Endothelial cell of umbilical vein (primary cell): ENCODE measurements around the gene KCNMB3. TPM values are rescaled to one million over a fixed set of nuclear protein-coding genes. Genes with fewer than 3 reads are reported as not detected.

Source experiments
- BruUV-seq: library from RNA; stranded (reverse); fragments of 400-500 nt; replicated peaks from 2 replicates; lab custom pipeline; 2021; lab: Mats Ljungman, UMichigan
- CTCF ChIA-PET: fragments of 300-600, 350-600 bp; sonication (Branson Sonifier 250); formaldehyde crosslinking; loops from one replicate; lab custom pipeline; 2021; ENCODE audit warnings: antibody characterized with exemption, inconsistent platforms; lab: Charles Lee
- POLR2A ChIA-PET: fragments of 300-600, 350-600 bp; sonication (Branson Sonifier 250); formaldehyde crosslinking; loops from one replicate; lab custom pipeline; 2021; ENCODE audit warnings: antibody characterized with exemption, inconsistent platforms; lab: Charles Lee
- DNase-seq: peaks from one replicate; pipeline ENCODE4 v3.0.0-alpha.2; 2011; ENCODE audit warnings: low read depth, low spot score
- FAIRE-seq: peaks from 2 replicates; lab custom pipeline; 2011; peaks lifted over from hg19 to GRCh38; lab: Jason Lieb, UNC
- H2AFZ ChIP-seq: 2 replicates; pipeline ENCODE4 v1.6.0; 2012; ENCODE audit warnings: low read depth, low read length, control low read depth, inconsistent platforms
- H3K27ac ChIP-seq: 2 replicates; pipeline ENCODE4 v1.5.1; 2011; ENCODE audit warnings: low read depth, mild to moderate bottlenecking, control low read depth, low read length, moderate library complexity; ENCODE audit not compliant: insufficient read depth
- H3K27me3 ChIP-seq, 2 experiments: 2 replicates each; pipeline versions ENCODE4 v1.6.0 to v1.6.1; 2011; ENCODE audit warnings: low read length in 2 of 2, mixed read lengths in 1 of 2; ENCODE audit not compliant: control insufficient read depth in 2 of 2, insufficient read depth in 2 of 2
- H3K36me3 ChIP-seq, 2 experiments: 2 replicates in 1 of 2; 3 replicates in 1 of 2; pipeline ENCODE4 v1.5.1; 2011; ENCODE audit warnings: low read length in 2 of 2, mild to moderate bottlenecking in 1 of 2, moderate library complexity in 1 of 2; ENCODE audit not compliant: control insufficient read depth in 2 of 2, insufficient read depth in 2 of 2; ENCODE audit errors: extremely low read depth in 1 of 2
- H3K4me1 ChIP-seq: 3 replicates; pipeline ENCODE4 v1.5.1; 2011; ENCODE audit warnings: mild to moderate bottlenecking, low read length; ENCODE audit not compliant: control insufficient read depth, insufficient read depth; ENCODE audit errors: extremely low read depth
- H3K4me2 ChIP-seq: 2 replicates; pipeline ENCODE4 v1.6.1; 2011; ENCODE audit warnings: low read length, control low read depth, mixed read lengths; ENCODE audit not compliant: insufficient read depth
- H3K4me3 ChIP-seq, 3 experiments: fragments of 200-600 bp in 1 of 3; sonication (generic), shearing (Covaris generic) in 1 of 3; replicated peaks in 1 of 3; 2 replicates each; pipeline ENCODE4 v1.5.1; 2011 to 2016; ENCODE audit warnings: control low read depth in 3 of 3, low read length in 3 of 3, mild to moderate bottlenecking in 2 of 3, inconsistent platforms in 1 of 3, low read depth in 1 of 3, moderate library complexity in 1 of 3; ENCODE audit not compliant: insufficient read depth in 1 of 3
- H3K79me2 ChIP-seq: 2 replicates; pipeline ENCODE4 v1.6.0; 2012; ENCODE audit warnings: low read length, inconsistent platforms; ENCODE audit not compliant: control insufficient read depth, insufficient read depth
- H3K9ac ChIP-seq: replicated peaks from 2 replicates; pipeline ENCODE3; 2011; ENCODE audit warnings: low read length, control low read depth; ENCODE audit not compliant: insufficient read depth; ENCODE audit errors: extremely low read depth
- H3K9me1 ChIP-seq: replicated peaks from 3 replicates; pipeline ENCODE4 v1.6.0; 2011; ENCODE audit warnings: mild to moderate bottlenecking, low read length; ENCODE audit not compliant: control insufficient read depth, insufficient read depth; ENCODE audit errors: extremely low read depth
- H3K9me3 ChIP-seq: replicated peaks from 2 replicates; pipeline ENCODE4 v1.5.1; 2012; ENCODE audit warnings: low read length, inconsistent platforms; ENCODE audit not compliant: control insufficient read depth, insufficient read depth
- H4K20me1 ChIP-seq: replicated peaks from 2 replicates; pipeline ENCODE3; 2011; ENCODE audit warnings: mild to moderate bottlenecking, low read length; ENCODE audit not compliant: control insufficient read depth, insufficient read depth; ENCODE audit errors: extremely low read depth
- EZH2 ChIP-seq: IDR thresholded peaks from 2 replicates; pipeline ENCODE4 v1.6.1; 2012; ENCODE audit warnings: borderline replicate concordance, low read depth, mild to moderate bottlenecking, moderate library complexity, low read length, inconsistent platforms; ENCODE audit not compliant: severe bottlenecking
- FOS ChIP-seq: IDR thresholded peaks from 2 replicates; pipeline ENCODE4 v1.6.1; 2011; ENCODE audit warnings: mild to moderate bottlenecking, low read length, moderate library complexity, borderline replicate concordance; ENCODE audit not compliant: insufficient read depth
- GATA2 ChIP-seq: IDR thresholded peaks from 2 replicates; pipeline ENCODE4 v1.7.0; 2011; ENCODE audit warnings: low read depth, mild to moderate bottlenecking, moderate library complexity, mixed read lengths, low read length; ENCODE audit not compliant: insufficient read length, insufficient read depth
- JUN ChIP-seq: IDR thresholded peaks from 2 replicates; pipeline ENCODE4 v1.6.1; 2011; ENCODE audit warnings: borderline replicate concordance, low read depth; ENCODE audit not compliant: insufficient read length, insufficient read depth
- MYC ChIP-seq: IDR thresholded peaks from one replicate; pipeline ENCODE4 v1.6.1; 2011; ENCODE audit warnings: mild to moderate bottlenecking, low read depth, low read length
- POLR2A ChIP-seq: IDR thresholded peaks from 2 replicates; pipeline ENCODE4 v1.6.1; 2012; ENCODE audit warnings: low read depth, mild to moderate bottlenecking, control low read depth, low read length
- POLR2AphosphoS5 ChIP-seq: IDR thresholded peaks from 2 replicates; pipeline ENCODE4 v1.6.1; 2012; ENCODE audit warnings: low read depth, mild to moderate bottlenecking, control low read depth, low read length, moderate library complexity; ENCODE audit not compliant: insufficient read depth
- dilution Hi-C: fragments of 300-500 bp; cut with MboI; formaldehyde crosslinking; loops from one replicate; pipeline ENCODE4 v1.15.0; 2019; ENCODE audit warnings: low sequenced_read_pairs; ENCODE audit not compliant: extremely low pct_ligation_motif_present
- intact Hi-C: fragments of 100-400 bp; cut with micrococcal nuclease; formaldehyde crosslinking; loops from one replicate; pipeline ENCODE4 v1.10.0; 2022
- polyA plus RNA-seq, 4 experiments: library from polyadenylated mRNA; depleted of rRNA in 3 of 4; stranded (reverse) in 3 of 4; unstranded in 1 of 4; fragments of >200 nt; gene quantifications; 2 replicates each; pipeline versions ENCODE4 v1.2.1 to v1.2.3, GENCODE V29; 2011 to 2012; ENCODE audit warnings: missing spikeins in 1 of 4
- total RNA-seq: library from RNA; stranded (reverse); gene quantifications from 2 replicates; pipeline ENCODE4 v1.2.3, GENCODE V29; 2021
- TF ChIP-seq, protein P1 (sequence below): IDR thresholded peaks from 2 replicates; pipeline ENCODE4 v1.6.1; 2011; ENCODE audit not compliant: insufficient read depth, insufficient read length
- TF ChIP-seq, protein P2 (sequence below), 2 donors: IDR thresholded peaks; 1 replicate in 1 of 2; 2 replicates in 1 of 2; pipeline ENCODE4 v1.5.1; 2011; ENCODE audit warnings: low read length in 2 of 2, mild to moderate bottlenecking in 2 of 2, moderate library complexity in 2 of 2, control low read depth in 1 of 2, inconsistent platforms in 1 of 2, low read depth in 1 of 2; ENCODE audit not compliant: insufficient read depth in 1 of 2; ENCODE audit errors: extremely low read depth in 1 of 2

Gene KCNMB3
- total and polyA plus RNA-seq, 2 donors (not counting 3 experiments of a cell fraction or from before 2014, with no cell fraction given): 1.2 to 1.7 TPM

DNA sequence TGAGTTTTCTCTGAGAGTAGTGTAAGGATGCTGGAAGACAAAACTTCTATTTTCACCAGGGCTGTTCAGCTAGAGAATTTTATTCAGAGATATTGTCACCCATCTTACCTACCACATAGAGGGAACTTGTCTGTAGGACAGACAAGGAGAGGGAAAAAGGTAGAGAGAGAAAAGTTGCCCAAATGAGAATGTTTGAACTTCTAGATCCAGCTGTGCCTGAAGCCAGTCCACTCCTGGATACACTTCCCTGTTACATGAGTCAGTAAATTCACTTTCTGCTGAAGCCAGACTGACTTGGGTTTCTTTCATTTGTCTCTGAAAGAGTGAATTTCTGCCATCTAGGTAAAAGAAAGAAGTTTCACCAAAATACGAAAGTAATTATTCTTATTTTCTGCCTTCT, 27.2 kb upstream of the KCNMB3 start:
- Histone ChIP-seq H3K4me3 (no peak overlapping the region), H3K9me1 (no peaks in the 10 kb centered on the region), H3K79me2 (no peaks in the 10 kb centered on the region), H3K36me3 (no peaks in the 10 kb centered on the region), H2AFZ (no peak overlapping the region), H3K4me1 (no peaks in the 10 kb centered on the region), H3K27me3 (peaks cover 5 to 6% of the 10 kb centered on the region in 2 experiments), H3K27ac (no peak overlapping the region), H3K9me3 (no peaks in the 10 kb centered on the region), H3K9ac (no peak overlapping the region), H4K20me1 (no peaks in the 10 kb centered on the region), H3K4me2 (no peak overlapping the region)
- no TSS peak for BruUV-seq
- CTCF ChIA-PET: no interaction called here
- TF ChIP-seq GATA2 (no peak), JUN (no peak), EZH2 (no peak), FOS (no peak), POLR2A (no peak), MYC (no peak), POLR2AphosphoS5 (no peak)
- TF ChIP-seq, protein P1, sequence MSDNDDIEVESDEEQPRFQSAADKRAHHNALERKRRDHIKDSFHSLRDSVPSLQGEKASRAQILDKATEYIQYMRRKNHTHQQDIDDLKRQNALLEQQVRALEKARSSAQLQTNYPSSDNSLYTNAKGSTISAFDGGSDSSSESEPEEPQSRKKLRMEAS: no peak
- TF ChIP-seq, protein P2, sequence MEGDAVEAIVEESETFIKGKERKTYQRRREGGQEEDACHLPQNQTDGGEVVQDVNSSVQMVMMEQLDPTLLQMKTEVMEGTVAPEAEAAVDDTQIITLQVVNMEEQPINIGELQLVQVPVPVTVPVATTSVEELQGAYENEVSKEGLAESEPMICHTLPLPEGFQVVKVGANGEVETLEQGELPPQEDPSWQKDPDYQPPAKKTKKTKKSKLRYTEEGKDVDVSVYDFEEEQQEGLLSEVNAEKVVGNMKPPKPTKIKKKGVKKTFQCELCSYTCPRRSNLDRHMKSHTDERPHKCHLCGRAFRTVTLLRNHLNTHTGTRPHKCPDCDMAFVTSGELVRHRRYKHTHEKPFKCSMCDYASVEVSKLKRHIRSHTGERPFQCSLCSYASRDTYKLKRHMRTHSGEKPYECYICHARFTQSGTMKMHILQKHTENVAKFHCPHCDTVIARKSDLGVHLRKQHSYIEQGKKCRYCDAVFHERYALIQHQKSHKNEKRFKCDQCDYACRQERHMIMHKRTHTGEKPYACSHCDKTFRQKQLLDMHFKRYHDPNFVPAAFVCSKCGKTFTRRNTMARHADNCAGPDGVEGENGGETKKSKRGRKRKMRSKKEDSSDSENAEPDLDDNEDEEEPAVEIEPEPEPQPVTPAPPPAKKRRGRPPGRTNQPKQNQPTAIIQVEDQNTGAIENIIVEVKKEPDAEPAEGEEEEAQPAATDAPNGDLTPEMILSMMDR (IDR thresholded peaks at IDR 0.05; ENCODE audit: extremely low read depth in 1 of 2, insufficient read depth in 1 of 2, low read depth in 1 of 2, low read length in 2 of 2): no peak
- intact Hi-C loops: no loop called here
- dilution Hi-C loops: no loop called here
- POLR2A ChIA-PET: no interaction called here
- no peak for DNase-seq
- no peak for FAIRE-seq
